Bone marrow (tissue), 2 donors: ENCODE measurements around the gene TIAM2.
"Not testable (repeated sequence)": the region's sequence is repeated elsewhere in the genome, so short reads cannot be mapped to it uniquely, and the experiment has no call there.

ENCODE experiments used
- DNase-seq, 2 donors: peaks; one replicate each; lab custom pipeline; 2025; lab: John Stamatoyannopoulos, UW

The TIAM2 gene

GRCh38 chr6:154991207-154991606 is 3.9 kb upstream of the TIAM2 start:
- DNase-seq, result no peak

GRCh38 chr6:154993026-154993425 is 2.1 kb upstream of the TIAM2 start:
- DNase-seq, result no peak

- DNase-seq, result no peak
Observed at GRCh38 chr6:154993710-154994109, 1.4 kb upstream of the TIAM2 start.

- DNase-seq, result no peak
Observed at GRCh38 chr6:154994836-154995253, 270 bp upstream of the TIAM2 start.

GRCh38 chr6:154996016-154996590 is 988 bp downstream of the TIAM2 start:
- DNase-seq, result no peak

GRCh38 chr6:154996841-154997311 is 1.8 kb downstream of the TIAM2 start:
- no peak for DNase-seq

GRCh38 chr6:154998855-154999254 is 3.7 kb downstream of the TIAM2 start:
- no peak for DNase-seq

- no peak for DNase-seq
Observed at GRCh38 chr6:155001482-155001881, 6.4 kb downstream of the TIAM2 start.

GRCh38 chr6:155001934-155002333 is 6.8 kb downstream of the TIAM2 start:
- no peak for DNase-seq

GRCh38 chr6:155003476-155003875 is 8.4 kb downstream of the TIAM2 start:
- no peak for DNase-seq

GRCh38 chr6:155004017-155004416 is 8.9 kb downstream of the TIAM2 start:
- DNase-seq, result no peak

GRCh38 chr6:155004576-155005372 is 9.7 kb downstream of the TIAM2 start:
- DNase-seq, result no peak

GRCh38 chr6:155008625-155009024 is 13.5 kb downstream of the TIAM2 start:
- no peak for DNase-seq

GRCh38 chr6:155010940-155011339 is 15.8 kb downstream of the TIAM2 start:
- no peak for DNase-seq

GRCh38 chr6:155011809-155012291 is 16.7 kb downstream of the TIAM2 start:
- DNase-seq, result no peak

- DNase-seq, result no peak
Observed at GRCh38 chr6:155013457-155013876, 18.4 kb downstream of the TIAM2 start.

- no peak for DNase-seq
Observed at GRCh38 chr6:155014137-155014536, 19.0 kb downstream of the TIAM2 start.

GRCh38 chr6:155014670-155015300 is 19.7 kb downstream of the TIAM2 start:
- DNase-seq, result no peak

- not testable (repeated sequence) for DNase-seq
Observed at GRCh38 chr6:155018415-155018814, 23.3 kb downstream of the TIAM2 start.

- DNase-seq, result no peak
Observed at GRCh38 chr6:155021680-155022079, 26.6 kb downstream of the TIAM2 start.

- no peak for DNase-seq
Observed at GRCh38 chr6:155022721-155023120, 27.6 kb downstream of the TIAM2 start.

GRCh38 chr6:155023717-155024116 is 28.6 kb downstream of the TIAM2 start:
- DNase-seq, result no peak
